Measurements from ENCODE around the gene FBXO47. TPM values are rescaled to one million over a fixed set of nuclear protein-coding genes. Genes with fewer than 3 reads are reported as not detected.

The FBXO47 gene
- total RNA-seq, 1 experiment from 2014 or later: not detected

GRCh38 chr17:38888842-38889241 lies 78.4 kb downstream of the FBXO47 start:
- H3K27ac ChIP-seq (ENCODE audit: low read depth, low read length, poor library complexity, severe bottlenecking): no peak overlapping the region
- ChIA-PET POLR2A (ENCODE audit: low non-redundant PET) (no interaction called here), CTCF (no interaction called here)
- no peaks in the 10 kb centered on the region for H3K9me3 ChIP-seq (ENCODE audit: low read depth, low read length, poor library complexity, severe bottlenecking)
- no peak overlapping the region for H3K4me3 ChIP-seq (ENCODE audit: low read depth, low read length, poor library complexity, severe bottlenecking)
- H3K36me3 ChIP-seq (ENCODE audit: insufficient read depth, low read length, poor library complexity, severe bottlenecking): peaks cover 5% of the 10 kb centered on the region
- DNase-seq (ENCODE audit: low spot score): no peak
- intact Hi-C loops (cut with micrococcal nuclease; ENCODE audit: unreplicated experiment): no loop called here
- TF ChIP-seq, protein P1, sequence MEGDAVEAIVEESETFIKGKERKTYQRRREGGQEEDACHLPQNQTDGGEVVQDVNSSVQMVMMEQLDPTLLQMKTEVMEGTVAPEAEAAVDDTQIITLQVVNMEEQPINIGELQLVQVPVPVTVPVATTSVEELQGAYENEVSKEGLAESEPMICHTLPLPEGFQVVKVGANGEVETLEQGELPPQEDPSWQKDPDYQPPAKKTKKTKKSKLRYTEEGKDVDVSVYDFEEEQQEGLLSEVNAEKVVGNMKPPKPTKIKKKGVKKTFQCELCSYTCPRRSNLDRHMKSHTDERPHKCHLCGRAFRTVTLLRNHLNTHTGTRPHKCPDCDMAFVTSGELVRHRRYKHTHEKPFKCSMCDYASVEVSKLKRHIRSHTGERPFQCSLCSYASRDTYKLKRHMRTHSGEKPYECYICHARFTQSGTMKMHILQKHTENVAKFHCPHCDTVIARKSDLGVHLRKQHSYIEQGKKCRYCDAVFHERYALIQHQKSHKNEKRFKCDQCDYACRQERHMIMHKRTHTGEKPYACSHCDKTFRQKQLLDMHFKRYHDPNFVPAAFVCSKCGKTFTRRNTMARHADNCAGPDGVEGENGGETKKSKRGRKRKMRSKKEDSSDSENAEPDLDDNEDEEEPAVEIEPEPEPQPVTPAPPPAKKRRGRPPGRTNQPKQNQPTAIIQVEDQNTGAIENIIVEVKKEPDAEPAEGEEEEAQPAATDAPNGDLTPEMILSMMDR (conservative IDR thresholded peaks at IDR 0.05; ENCODE audit: low read depth, low read length): no peak
- no peak for TF ChIP-seq EZH2 (IDR thresholded peaks at IDR 0.05; ENCODE audit: borderline replicate concordance, low read depth, low read length, poor library complexity, severe bottlenecking)
- BruUV-seq (replicated peaks): no TSS peak
- H3K4me1 ChIP-seq (ENCODE audit: insufficient read depth, low read length, poor library complexity, severe bottlenecking): peaks cover 6% of the 10 kb centered on the region
- H3K27me3 ChIP-seq (replicated peaks; ENCODE audit: insufficient read depth, low read depth, low read length, poor library complexity): no peaks in the 10 kb centered on the region

- H3K9me3 ChIP-seq (ENCODE audit: low read depth, low read length, poor library complexity, severe bottlenecking): no peaks in the 10 kb centered on the region
- no peak overlapping the region for H3K4me3 ChIP-seq (ENCODE audit: low read depth, low read length, poor library complexity, severe bottlenecking)
- intact Hi-C loops (cut with micrococcal nuclease; ENCODE audit: unreplicated experiment): no loop called here
- CTCF ChIA-PET: no interaction called here
- no peak for DNase-seq (ENCODE audit: low spot score)
- POLR2A ChIA-PET (ENCODE audit: low non-redundant PET): interaction anchor here (0.6 kb wide), 1 partner anchor 30 kb away, joined by 3 read pairs; no protein-coding TSS in a partner anchor
- H3K27me3 ChIP-seq (replicated peaks; ENCODE audit: insufficient read depth, low read depth, low read length, poor library complexity): no peaks in the 10 kb centered on the region
- no peak overlapping the region for H3K27ac ChIP-seq (ENCODE audit: low read depth, low read length, poor library complexity, severe bottlenecking)
- BruUV-seq (replicated peaks): no TSS peak
- peaks cover 10% of the 10 kb centered on the region for H3K4me1 ChIP-seq (ENCODE audit: insufficient read depth, low read length, poor library complexity, severe bottlenecking)
- peaks cover 4% of the 10 kb centered on the region for H3K36me3 ChIP-seq (ENCODE audit: insufficient read depth, low read length, poor library complexity, severe bottlenecking)
- no peak for TF ChIP-seq EZH2 (IDR thresholded peaks at IDR 0.05; ENCODE audit: borderline replicate concordance, low read depth, low read length, poor library complexity, severe bottlenecking)
- TF ChIP-seq, protein P1 (conservative IDR thresholded peaks at IDR 0.05; ENCODE audit: low read depth, low read length): no peak
These were observed 80.6 kb downstream of the FBXO47 start for GRCh38 chr17:38886643-38887010.

Small RNAs within 50 kb of the gene (microRNA-seq; reads per million reads assigned to microRNA genes)
- gene MIR6779: 0.81 reads per million

Other genes with a start within 250 kb of the FBXO47 start
- 6.6 and 8.5 TPM in 2 replicates for gene CISD3, start 237.1 kb downstream of the FBXO47 start, total RNA-seq (2021)
- 34.4 and 42.0 TPM in 2 replicates for gene PCGF2, start 219.1 kb downstream of the FBXO47 start, total RNA-seq (2021)
- gene PSMB3, start 214.7 kb downstream of the FBXO47 start, total RNA-seq (2021): 217 and 232 TPM in 2 replicates
- gene PIP4K2B, start 167.8 kb downstream of the FBXO47 start, total RNA-seq (2021): 28.0 and 35.7 TPM in 2 replicates
- gene CWC25, start 142.1 kb downstream of the FBXO47 start, total RNA-seq (2021): 13.5 and 14.1 TPM in 2 replicates
- gene RPL23, start 113.7 kb downstream of the FBXO47 start, total RNA-seq (2021): 764 and 879 TPM in 2 replicates
- gene LASP1, start 97.3 kb downstream of the FBXO47 start, total RNA-seq (2021): 76.9 and 78.3 TPM in 2 replicates
- 0.28 and 0.75 TPM in 2 replicates for gene PLXDC1, start 184.2 kb upstream of the FBXO47 start, total RNA-seq (2021)
- gene ARL5C, start 198.8 kb upstream of the FBXO47 start, total RNA-seq (2021): not detected in 2 replicates
- gene CACNB1, start 230.3 kb upstream of the FBXO47 start, total RNA-seq (2021): 8.0 and 10.4 TPM in 2 replicates
- gene RPL19, start 232.9 kb upstream of the FBXO47 start, total RNA-seq (2021): 950 and 1,115 TPM in 2 replicates

All from A673 (cell line).